HG03095 (cell line): ENCODE measurements around the gene ABCC4.

Experiments used
- ATAC-seq: cut with Tn5 transposase; IDR thresholded peaks from one replicate; pipeline ENCODE4 v1.9.1; 2021; ENCODE audit warnings: moderate library complexity; ENCODE audit not compliant: unreplicated experiment

Gene ABCC4

DNA sequence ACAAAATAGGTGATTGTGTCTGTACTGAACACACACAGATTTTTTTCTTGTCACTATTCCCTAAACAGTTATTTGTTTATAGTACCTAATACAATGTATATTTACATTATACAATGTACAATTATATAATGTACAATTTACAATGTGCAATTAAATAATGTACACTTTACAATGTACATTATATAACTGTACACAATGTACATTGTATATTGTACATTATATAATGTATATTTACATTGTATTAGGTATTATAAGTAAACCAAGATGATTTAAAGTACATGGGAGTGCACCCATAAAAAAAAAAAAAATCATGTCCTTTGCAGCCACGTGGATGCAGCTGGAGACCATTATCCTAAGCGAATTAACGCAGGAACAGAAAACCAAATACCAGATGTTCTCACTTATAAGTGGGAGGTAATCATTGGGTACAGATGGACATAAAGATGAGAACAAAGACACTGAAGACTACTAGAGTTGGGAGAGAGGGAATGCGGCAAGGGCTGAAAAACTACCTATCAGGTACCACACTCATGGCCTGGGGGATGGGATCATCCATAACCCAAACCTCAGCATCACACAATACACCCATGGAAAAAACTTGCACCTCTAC is 68.1 kb downstream of the ABCC4 start:
- ATAC-seq: no peak

GRCh38 chr13:95231393-95231792 is 69.9 kb downstream of the ABCC4 start:
- no peak for ATAC-seq

- no peak for ATAC-seq
Observed at GRCh38 chr13:95229855-95230254, 71.4 kb downstream of the ABCC4 start.

DNA sequence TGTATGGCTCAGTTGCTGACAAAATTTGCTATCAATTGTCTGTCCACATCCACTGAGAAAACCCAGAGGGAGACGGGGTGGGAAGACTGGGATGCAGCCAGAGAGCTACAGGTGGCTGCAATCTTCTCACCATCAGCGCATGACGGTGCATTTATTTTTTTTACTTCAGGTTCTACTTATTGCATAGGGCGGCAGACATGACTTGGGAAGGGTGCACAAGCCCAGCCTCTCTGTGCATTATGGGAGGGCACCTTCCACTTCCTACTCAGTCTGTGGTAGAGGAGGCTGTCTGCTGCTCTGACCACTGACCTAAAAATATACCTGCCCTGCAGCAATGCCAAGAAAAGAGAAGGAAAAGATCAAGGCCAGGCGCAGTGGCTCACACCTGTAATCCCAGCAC is 73.1 kb downstream of the ABCC4 start:
- ATAC-seq: no peak

DNA sequence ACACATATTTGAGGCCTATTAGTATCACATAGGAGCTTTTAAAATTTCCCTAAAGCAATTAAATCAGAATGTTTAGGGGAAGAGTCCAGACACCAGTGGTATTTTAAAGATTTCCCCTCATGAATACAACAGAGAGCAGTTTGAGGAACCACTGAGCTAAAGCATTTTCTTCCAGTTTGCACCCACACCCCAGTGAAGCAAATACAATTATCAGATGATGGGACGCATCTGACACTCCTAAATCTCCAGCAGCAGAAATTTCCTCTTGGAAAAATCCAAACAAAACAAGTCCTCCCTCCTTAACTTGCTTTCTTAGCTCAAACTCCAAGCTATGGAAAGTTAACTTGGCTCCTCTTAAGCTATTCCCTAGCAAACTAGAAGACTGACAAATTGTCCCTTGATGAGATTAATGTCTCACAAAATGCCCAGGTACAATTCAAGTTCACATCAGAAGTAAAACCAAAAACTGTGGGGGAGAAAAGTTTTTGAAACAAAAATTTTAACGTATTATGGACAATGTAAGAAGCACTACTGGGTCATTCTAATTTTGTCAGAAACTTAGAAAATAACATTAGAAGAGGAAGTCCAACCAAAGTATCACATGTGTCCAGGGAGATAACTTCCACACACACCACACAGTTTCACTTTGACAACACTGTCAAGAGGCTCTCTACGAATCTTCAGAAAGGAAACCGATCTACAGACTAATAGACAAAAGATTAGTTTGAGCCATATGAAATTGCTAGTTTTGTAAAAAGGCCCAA is 74.1 kb downstream of the ABCC4 start:
- peak; percentile 86 for ATAC-seq

GRCh38 chr13:95226476-95226875 is 74.8 kb downstream of the ABCC4 start:
- peak; percentile 17 for ATAC-seq

DNA sequence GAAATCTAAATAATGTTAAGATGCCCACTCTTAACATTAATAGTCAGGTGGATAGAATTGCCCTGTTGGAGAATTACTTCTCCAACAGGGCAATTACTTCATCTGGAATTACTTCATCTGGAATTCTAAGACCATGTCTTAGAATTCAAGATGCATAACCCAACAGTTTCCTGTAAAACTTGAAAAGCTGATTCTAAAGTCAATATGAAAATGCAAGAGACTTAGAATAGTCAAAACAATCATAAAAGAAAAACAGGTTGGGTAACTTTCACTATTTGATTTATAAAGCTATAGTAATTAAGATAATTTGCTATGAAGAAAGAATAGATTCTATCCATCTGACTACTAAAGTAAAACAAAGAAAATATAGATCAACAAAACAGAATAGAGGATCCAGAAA is 75.2 kb downstream of the ABCC4 start:
- ATAC-seq: no peak

GRCh38 chr13:95224064-95224463 is 77.2 kb downstream of the ABCC4 start:
- no peak for ATAC-seq

- no peak for ATAC-seq
Observed at GRCh38 chr13:95222733-95223018, 78.6 kb downstream of the ABCC4 start.

DNA sequence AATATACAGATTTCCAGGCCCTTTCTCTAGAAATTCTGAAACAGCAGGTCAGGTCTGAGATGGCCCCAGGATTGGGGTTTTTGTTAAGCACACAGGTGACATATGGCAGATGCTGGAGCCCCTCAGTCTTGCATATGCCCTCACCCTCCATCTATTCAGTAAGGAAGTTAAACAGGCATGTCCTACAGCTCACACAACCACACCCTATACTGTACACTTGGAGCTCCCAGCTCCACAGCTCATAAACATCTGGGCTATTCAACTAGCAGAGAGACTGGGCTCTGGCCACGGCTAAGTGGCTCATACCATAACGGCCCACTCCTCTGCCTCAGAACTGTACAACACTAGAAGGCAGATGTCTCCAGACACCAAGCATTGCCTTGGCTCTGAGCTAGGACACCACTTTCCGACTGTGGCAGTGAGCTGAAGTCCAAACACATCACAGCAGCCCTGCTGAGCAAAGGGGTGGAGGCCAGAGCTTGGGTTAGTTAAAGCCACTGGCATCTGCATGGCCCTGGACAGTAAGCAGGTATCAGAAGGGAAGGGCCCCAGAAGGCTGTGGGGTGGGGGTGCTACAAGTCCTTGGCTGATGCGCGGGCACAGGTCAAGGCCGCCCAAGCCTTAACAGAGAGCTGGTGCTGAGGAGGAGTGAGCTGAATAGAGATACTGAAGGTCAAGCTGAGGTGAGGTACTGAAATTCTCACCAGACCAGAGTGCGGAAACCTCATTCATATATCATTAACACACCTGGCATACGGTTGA is 79.1 kb downstream of the ABCC4 start:
- no peak for ATAC-seq

GRCh38 chr13:95220611-95221010 is 80.6 kb downstream of the ABCC4 start:
- ATAC-seq: no peak

- no peak for ATAC-seq
Observed at GRCh38 chr13:95217920-95218830, 83.1 kb downstream of the ABCC4 start.

GRCh38 chr13:95216182-95216581 is 85.1 kb downstream of the ABCC4 start:
- ATAC-seq: no peak

- no peak for ATAC-seq
Observed at GRCh38 chr13:95212983-95213850, 88.0 kb downstream of the ABCC4 start.

DNA sequence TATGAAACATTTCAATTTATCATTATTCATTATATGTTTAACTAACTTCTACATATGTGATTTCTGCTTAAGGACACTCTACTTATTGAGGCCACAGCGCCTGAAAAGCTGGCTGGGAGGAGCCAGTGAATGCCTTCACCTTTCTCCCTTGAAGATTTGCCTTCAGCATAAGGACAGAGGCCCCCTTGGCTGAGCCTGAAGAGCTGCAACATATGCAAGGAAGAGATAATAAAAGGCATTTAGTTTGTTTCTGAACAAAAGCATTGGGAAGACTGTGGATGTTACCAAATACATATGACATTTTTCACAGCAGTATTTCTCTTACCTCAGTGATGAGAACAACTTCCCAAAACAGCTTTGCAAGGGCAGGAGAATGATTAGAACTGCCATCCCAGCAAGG is 92.1 kb downstream of the ABCC4 start:
- no peak for ATAC-seq

DNA sequence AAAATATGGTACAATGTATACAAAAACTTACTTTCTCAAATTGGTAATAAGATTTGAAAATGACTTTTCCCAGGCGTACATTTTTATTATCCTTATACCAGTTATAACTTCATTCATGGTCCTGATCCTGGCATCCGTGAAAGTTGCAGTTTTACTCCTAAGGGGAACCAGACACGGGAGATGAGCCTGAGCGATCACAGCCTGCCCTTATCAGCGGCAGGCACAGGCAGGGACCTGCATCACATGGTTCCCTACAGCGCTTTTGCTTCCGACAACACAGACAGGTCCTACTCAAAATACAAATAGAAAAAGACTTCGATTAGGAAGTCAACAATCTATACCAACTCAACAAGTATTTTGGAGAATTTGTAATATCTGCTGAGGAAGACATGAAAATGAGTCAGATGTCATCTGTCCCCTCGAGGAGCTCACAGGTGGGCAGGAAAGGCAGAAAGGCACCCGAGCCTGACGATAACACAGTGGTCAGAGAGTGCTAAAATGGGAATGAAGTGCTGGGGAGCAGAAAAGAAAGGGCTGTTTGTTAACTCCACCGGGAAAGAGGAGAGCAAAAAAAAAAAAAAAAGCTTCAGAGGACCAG is 93.4 kb downstream of the ABCC4 start:
- peak; percentile 82 for ATAC-seq

- no peak for ATAC-seq
Observed at GRCh38 chr13:95206116-95206515, 95.1 kb downstream of the ABCC4 start.

- no peak for ATAC-seq
Observed at GRCh38 chr13:95204231-95204765, 97.0 kb downstream of the ABCC4 start.

GRCh38 chr13:95201814-95202651 is 99.2 kb downstream of the ABCC4 start:
- no peak for ATAC-seq
